ENCODE measurements around the gene HPRT1.

DNA sequence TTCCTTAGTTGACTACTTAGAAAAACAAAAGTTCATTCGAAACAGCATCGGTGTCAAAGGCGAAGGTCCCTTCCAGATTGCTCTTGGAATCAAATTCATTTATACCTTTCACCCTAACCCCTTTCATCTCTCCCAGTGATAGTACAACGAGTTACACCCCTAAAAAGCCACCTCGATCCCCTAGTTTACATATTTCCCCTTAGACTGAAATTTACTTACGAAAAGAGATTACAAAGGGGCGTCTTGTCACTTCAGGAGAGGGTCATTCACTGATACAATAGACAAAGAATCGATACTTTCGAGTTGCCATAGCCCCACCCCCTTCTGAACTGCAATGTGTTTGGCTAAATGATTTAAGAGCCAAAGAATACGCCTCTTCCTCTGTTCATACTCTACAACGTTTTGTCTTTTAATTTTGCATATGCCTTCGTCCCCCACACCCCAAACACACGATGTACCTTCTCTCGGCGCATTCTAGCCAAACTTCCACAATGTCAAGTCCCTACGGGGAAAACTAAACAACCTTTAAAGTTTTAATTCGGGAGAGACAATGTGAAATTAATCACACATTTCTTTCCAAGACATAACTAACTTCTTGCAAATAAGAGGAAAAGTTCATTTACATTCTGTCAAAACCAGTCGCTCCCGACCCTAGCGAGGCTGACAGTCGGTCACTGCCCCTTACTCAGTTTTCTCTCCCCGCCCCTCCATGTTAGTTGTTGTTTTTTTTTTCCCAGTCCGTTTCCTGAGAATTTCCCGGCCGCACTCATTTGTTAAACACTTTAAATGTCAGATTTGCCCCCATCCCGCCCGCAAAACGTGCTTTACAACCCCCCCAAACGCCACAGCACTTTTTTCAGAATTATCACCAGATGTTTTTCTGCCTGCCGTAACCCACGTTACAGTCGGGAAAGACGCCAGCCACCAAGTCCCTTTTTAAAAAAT lies 88.6 kb downstream of the HPRT1 start:
- no peak for TF ChIP-seq CTCF (IDR thresholded peaks at IDR 0.05)
- no peak for TF ChIP-seq POLR2A (IDR thresholded peaks at IDR 0.05)

Data from suprapubic skin (tissue), 3 donors.